Measurements from ENCODE around the gene KCNG2.
A peak's percentile ranks its signal among the peaks of the same experiment; 100 is the strongest.

KCNG2 gene

GRCh38 chr18:79926715-79927606, 129.2 kb downstream of the KCNG2 start:
- peaks cover 86% of the 10 kb centered on the region for H4K20me1 ChIP-seq
- no peaks in the 10 kb centered on the region for H3K4me1 ChIP-seq
- H3K9me3 ChIP-seq = peaks cover 39% of the 10 kb centered on the region
- H3K27me3 ChIP-seq = no peaks in the 10 kb centered on the region; the same call in 1 of the 2 replicates
- H3K4me2 ChIP-seq = no peak overlapping the region
- H3K4me3 ChIP-seq = no peak overlapping the region
- TF ChIP-seq Cebpa-rat (IDR thresholded peaks at IDR 0.05) = no peak
- H3K27ac ChIP-seq = no peak overlapping the region
- peaks cover 93% of the 10 kb centered on the region for H3K36me3 ChIP-seq
- no peak overlapping the region for H3K9ac ChIP-seq

DNA sequence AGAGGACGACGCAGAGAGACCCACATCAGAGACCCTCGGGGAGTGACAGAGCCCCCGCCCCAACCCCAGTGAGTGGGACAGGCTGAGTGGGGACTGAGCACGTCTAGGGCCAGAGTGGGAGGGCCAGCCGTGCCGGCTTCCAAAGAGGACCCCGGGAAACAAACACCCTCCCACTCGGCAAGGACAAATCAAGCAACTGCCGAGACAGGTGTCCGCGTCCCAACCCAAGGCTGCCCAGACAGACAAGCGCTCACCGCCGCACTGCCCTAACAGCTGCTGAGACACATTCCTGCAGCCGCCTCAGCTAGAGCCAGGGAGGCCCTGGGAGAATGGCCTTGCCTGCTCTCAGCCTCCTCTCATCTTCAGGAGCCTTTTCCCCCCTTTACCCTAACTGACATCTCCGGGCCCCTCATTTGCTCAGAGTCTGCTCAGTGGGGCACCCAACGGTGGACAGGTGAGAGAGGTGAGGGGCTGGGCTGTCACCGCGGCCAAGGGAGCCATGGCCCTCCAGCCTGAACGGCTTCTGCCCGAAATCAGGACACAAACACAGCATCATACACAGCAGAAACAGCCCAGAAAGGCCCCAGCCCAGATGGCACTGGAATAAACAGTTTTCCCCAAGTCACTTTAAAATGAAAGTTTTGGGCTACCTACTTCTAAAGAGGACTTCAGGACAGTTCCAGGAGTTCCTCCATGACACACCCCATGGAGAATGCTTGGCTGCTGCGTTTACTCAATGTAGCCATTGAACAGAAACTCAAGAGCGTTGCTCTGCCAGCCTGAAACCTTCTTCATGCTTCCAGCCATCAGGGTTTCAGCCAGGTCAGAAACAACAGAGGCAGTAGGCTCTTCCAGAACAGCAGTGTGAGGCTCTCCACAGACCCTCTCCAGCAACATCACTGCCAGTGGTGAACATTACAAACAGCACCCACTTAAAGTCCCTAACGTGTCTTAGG, 130.1 kb downstream of the KCNG2 start:
- Histone ChIP-seq H4K20me1 (peaks cover 83% of the 10 kb centered on the region), H3K27ac (no peak overlapping the region)

DNA sequence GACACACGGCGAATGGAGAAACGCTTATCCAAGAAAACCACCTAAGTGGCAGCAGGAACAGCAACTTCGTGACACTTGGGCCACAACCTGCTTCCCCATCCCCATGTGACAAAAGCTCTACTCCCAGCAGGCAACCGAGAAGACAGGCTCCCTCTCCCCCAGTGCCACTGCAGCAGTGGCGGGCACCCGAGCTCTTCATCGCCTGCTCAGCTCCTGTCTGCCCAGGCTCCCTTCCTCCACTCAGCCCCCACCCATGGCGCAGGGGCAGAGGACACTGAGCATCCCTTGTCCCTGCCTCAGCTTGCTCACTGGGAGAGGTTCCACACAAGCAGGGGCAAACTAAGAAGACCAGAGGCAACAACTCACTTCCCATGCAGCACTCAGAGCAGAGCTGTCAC, 130.8 kb downstream of the KCNG2 start:
- Histone ChIP-seq H3K4me2 (no peak overlapping the region), H3K4me1 (no peaks in the 10 kb centered on the region), H3K9ac (no peak overlapping the region), H3K9me3 (peaks cover 52% of the 10 kb centered on the region), H3K27me3 (no peaks in the 10 kb centered on the region; the same call in 1 of the 2 replicates), H3K4me3 (no peak overlapping the region), H3K27ac (no peak overlapping the region), H4K20me1 (peaks cover 85% of the 10 kb centered on the region), H3K36me3 (peaks cover 96% of the 10 kb centered on the region)
- TF ChIP-seq Cebpa-rat (IDR thresholded peaks at IDR 0.05) = no peak

More for the DNA sequence above, 130.1 kb downstream of the KCNG2 start:
- Histone ChIP-seq H3K4me3 (no peak overlapping the region), H3K27me3 (no peaks in the 10 kb centered on the region; the same call in 1 of the 2 replicates), H3K4me1 (no peaks in the 10 kb centered on the region), H3K4me2 (no peak overlapping the region), H3K36me3 (peaks cover 93% of the 10 kb centered on the region), H3K9me3 (peaks cover 45% of the 10 kb centered on the region), H3K9ac (no peak overlapping the region)
- no peak for TF ChIP-seq Cebpa-rat (IDR thresholded peaks at IDR 0.05)

DNA sequence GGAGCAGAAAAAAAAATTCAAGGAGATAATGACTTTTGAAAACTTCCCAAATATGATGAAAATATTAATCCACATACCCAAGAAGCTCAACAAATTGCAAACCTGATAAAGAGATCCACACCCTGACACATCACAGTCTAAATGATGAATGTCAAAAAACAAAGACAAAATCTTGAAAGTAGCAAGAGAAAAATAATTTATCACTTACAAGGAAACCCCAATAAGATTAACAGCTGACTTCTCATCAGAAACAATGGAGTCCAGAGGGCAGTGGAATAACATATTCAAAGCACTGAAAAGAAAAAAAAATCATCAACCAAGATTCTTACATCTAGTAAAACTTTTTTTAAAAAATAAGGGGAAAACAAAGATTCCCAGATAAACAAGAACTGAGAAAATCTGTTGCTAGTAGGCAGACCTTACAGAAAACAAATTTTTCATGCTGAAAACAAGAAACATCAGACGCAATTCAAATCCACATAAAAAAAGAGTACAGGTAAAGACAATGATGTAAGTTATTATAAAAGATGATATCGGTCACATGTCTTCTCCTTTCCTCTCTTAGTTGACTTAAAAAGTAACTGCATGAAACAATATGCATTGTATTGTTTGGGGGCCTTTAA, 132.4 kb downstream of the KCNG2 start:
- H3K4me2 ChIP-seq = no peak overlapping the region
- no peak overlapping the region for H3K27ac ChIP-seq
- H3K27me3 ChIP-seq = no peaks in the 10 kb centered on the region
- H4K20me1 ChIP-seq = peaks cover 85% of the 10 kb centered on the region
- H3K4me1 ChIP-seq = peaks cover 14% of the 10 kb centered on the region
- H3K9ac ChIP-seq = no peak overlapping the region
- peaks cover 49% of the 10 kb centered on the region for H3K9me3 ChIP-seq
- H3K36me3 ChIP-seq = peaks cover 94% of the 10 kb centered on the region
- H3K4me3 ChIP-seq = no peak overlapping the region
- no peak for TF ChIP-seq Cebpa-rat (IDR thresholded peaks at IDR 0.05)

DNA sequence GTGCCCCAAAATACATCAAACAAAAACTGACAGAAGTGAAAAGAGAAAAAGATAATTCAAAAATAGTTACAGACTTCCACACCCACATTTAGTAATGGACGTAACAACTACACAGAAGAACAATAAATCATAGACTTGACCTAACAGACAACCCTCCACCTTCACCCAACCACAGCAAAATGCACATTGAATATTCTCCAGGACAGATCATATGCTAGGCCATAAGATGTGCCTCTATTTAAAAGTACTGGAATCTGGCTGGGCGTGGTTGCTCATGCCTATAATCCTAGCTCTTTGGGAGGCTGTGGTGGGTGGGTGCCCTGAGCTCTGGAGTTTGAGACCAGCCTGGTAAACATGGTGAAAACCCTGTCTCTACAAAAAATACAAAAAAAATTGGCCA, 133.7 kb downstream of the KCNG2 start:
- Histone ChIP-seq H3K9ac (no peak overlapping the region), H3K4me2 (no peak overlapping the region), H3K36me3 (peaks cover 94% of the 10 kb centered on the region), H4K20me1 (peaks cover 85% of the 10 kb centered on the region), H3K27ac (no peak overlapping the region), H3K9me3 (peaks cover 49% of the 10 kb centered on the region), H3K27me3 (no peaks in the 10 kb centered on the region), H3K4me1 (peaks cover 23% of the 10 kb centered on the region), H3K4me3 (no peak overlapping the region)
- no peak for TF ChIP-seq Cebpa-rat (IDR thresholded peaks at IDR 0.05)

GRCh38 chr18:79932907-79933306, 135.2 kb downstream of the KCNG2 start:
- Histone ChIP-seq H3K4me1 (peaks cover 23% of the 10 kb centered on the region), H3K4me2 (no peak overlapping the region), H3K27ac (no peak overlapping the region), H3K36me3 (peaks cover 94% of the 10 kb centered on the region), H3K4me3 (no peak overlapping the region), H4K20me1 (peaks cover 85% of the 10 kb centered on the region), H3K9me3 (peaks cover 61% of the 10 kb centered on the region), H3K9ac (no peak overlapping the region), H3K27me3 (no peaks in the 10 kb centered on the region)
- no peak for TF ChIP-seq Cebpa-rat (IDR thresholded peaks at IDR 0.05)

DNA sequence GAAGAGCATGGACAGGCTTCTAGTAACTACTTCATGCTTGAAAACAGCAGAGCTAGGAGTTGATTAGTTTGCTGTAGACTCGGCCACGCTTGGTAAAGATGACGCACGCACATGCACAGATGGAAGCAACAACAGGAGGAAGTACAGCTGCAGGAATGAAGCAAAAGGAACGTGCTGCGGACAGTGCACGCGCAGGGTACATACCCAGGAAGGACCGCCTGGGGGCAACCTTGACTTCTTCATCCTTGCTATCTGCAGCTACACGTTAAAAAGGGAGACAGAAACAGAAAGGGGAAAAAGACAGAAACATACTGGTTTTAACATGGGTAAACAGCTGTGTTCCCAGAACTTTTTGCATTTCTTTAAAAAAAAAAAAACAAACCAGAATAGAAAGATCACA, 136.0 kb downstream of the KCNG2 start:
- Histone ChIP-seq H3K27me3 (no peaks in the 10 kb centered on the region), H3K4me1 (peaks cover 23% of the 10 kb centered on the region), H3K27ac (no peak overlapping the region), H4K20me1 (peaks cover 85% of the 10 kb centered on the region), H3K9me3 (peaks cover 66% of the 10 kb centered on the region), H3K36me3 (peaks cover 94% of the 10 kb centered on the region), H3K4me2 (no peak overlapping the region), H3K9ac (no peak overlapping the region), H3K4me3 (no peak overlapping the region)
- TF ChIP-seq Cebpa-rat (IDR thresholded peaks at IDR 0.05) = no peak

DNA sequence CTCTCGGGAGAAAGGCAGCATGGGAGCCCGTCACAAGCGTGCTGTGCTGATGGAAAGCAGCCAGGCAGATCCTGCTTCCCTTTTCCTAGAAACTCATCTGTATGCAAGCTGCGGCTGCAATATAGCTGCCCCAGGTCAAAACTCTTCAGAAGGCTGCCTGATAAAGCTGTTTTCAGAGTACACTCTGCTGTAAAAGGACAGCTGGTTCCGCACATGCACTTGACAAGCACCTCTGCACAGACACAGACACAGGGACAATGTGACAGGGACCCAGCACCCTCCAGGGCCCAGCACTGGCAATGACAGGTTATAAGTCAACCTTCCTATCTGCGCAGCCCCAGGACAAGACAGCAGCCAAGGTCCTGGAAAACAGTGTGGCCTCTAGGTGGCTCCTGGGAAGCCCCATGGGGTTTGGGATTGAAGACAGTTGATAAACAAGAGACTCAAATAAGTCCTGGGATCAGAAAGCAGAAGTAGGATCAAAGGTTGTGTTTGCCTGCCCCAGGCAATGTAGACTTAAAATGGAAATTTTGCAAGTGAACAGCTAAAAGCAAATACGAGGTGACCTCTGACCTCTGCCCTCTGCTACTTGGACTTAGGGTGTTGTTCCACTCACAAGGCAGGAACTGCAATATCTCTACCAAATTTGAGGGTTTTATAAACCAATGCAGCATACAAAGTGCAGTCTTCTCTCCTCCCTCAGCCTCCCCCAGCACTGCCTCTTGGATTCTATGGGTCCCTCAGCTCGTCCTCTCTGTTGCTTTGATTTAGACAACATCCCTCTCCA, 136.8 kb downstream of the KCNG2 start:
- Histone ChIP-seq H4K20me1 (peaks cover 85% of the 10 kb centered on the region), H3K4me2 (peak overlapping the region; percentile 52), H3K27ac (no peak overlapping the region), H3K27me3 (no peaks in the 10 kb centered on the region), H3K9me3 (peaks cover 60% of the 10 kb centered on the region), H3K4me1 (peaks cover 23% of the 10 kb centered on the region), H3K36me3 (peaks cover 94% of the 10 kb centered on the region), H3K4me3 (no peak overlapping the region), H3K9ac (no peak overlapping the region)
- TF ChIP-seq Cebpa-rat (IDR thresholded peaks at IDR 0.05) = no peak

DNA sequence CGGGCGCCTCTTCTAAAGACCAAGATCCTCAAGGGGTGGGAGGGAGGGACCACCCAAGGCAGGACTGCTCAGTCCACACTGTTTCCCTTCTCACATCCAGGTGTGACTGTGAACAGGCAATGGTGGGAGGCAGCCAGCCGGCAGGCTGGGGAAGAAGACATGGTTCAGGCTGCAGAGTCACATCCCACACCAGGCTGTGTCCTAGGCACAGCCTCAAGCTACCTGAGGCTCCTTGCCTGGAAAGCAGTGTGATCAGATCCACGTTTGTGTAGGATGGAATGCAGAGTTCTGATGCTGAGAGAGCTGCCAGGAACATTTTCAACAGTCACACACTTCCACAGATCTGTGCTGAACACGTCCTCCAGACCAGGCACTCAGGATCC, 137.4 kb downstream of the KCNG2 start:
- no peak for TF ChIP-seq Cebpa-rat (IDR thresholded peaks at IDR 0.05)
- Histone ChIP-seq H3K4me1 (peaks cover 23% of the 10 kb centered on the region), H3K27me3 (no peaks in the 10 kb centered on the region), H3K36me3 (peaks cover 94% of the 10 kb centered on the region), H3K9ac (no peak overlapping the region), H3K9me3 (peaks cover 55% of the 10 kb centered on the region), H4K20me1 (peaks cover 88% of the 10 kb centered on the region), H3K4me3 (no peak overlapping the region), H3K4me2 (no peak overlapping the region), H3K27ac (no peak overlapping the region)

Data from BLaER1 (cell line).